K562 (cell line): ENCODE measurements around the gene DCTN5. TPM values are rescaled to one million over a fixed set of nuclear protein-coding genes. Genes with fewer than 3 reads are reported as not detected.

Source experiments
- ETS1 ChIP-seq: conservative IDR thresholded peaks from 2 replicates; pipeline ENCODE4 v1.6.1; 2011; ENCODE audit warnings: low read depth, mild to moderate bottlenecking, low read length; ENCODE audit not compliant: control insufficient read depth
- HNRNPH1 ChIP-seq: fragments of 200-400 bp; formaldehyde crosslinking; optimal IDR thresholded peaks from 2 replicates; pipeline ENCODE3; 2017; ENCODE audit warnings: low read depth, mild to moderate bottlenecking, low read length, moderate library complexity
- POLR2G ChIP-seq: fragments of 200-400 bp; formaldehyde crosslinking; IDR thresholded peaks from 2 replicates; pipeline ENCODE4 v1.6.1; 2017; ENCODE audit warnings: low read depth, mild to moderate bottlenecking, antibody characterized with exemption, low read length, moderate library complexity
- TCF7L2 ChIP-seq: fragments of 150-350 bp; IDR thresholded peaks from 2 replicates; pipeline ENCODE4 v1.6.1; 2016; ENCODE audit warnings: low read depth, mild to moderate bottlenecking, low read length, moderate library complexity
- TEAD2 ChIP-seq: fragments of 450-650 bp; IDR thresholded peaks from 2 replicates; pipeline ENCODE4 v1.6.1; 2016; ENCODE audit warnings: missing genetic modification characterization, control low read depth, missing compliant biosample characterization
- polyA plus RNA-seq, 8 experiments: library from polyadenylated mRNA; depleted of rRNA in 4 of 8; stranded (reverse) in 5 of 8; unstranded in 3 of 8; fragments of >200 nt; fragmentation: Nextera tagmentation in 2 of 8; fragmentation: Illumina TruSeq in 1 of 8; extraction: Ambion mirVana in 2 of 8; extraction: Trizol in 1 of 8; gene quantifications; 2 replicates each; pipeline versions ENCODE4 v1.2.1 to v1.2.3, GENCODE V29; 2011 to 2014; ENCODE audit warnings: inconsistent platforms in 1 of 8, missing spikeins in 1 of 8
- total RNA-seq, 7 experiments: library from RNA; depleted of rRNA in 6 of 7; stranded (reverse); fragments of >200 nt in 6 of 7; fragmentation: Illumina TruSeq in 2 of 7; extraction: Trizol in 2 of 7; gene quantifications; 2 replicates each; pipeline versions ENCODE4 v1.2.1 to v1.2.3, GENCODE V29; 2011 to 2021; ENCODE audit warnings: low replicate concordance in 1 of 7
- TF ChIP-seq, protein P1 (sequence below), 3 experiments: fragments of 200-800 bp in 1 of 3; fragments of 250-450 bp in 1 of 3; fragments of 450-650 bp in 1 of 3; sonication (Bioruptor Pico) in 1 of 3; sonication (Bioruptor generic) in 1 of 3; formaldehyde crosslinking in 1 of 3; IDR thresholded peaks; 2 replicates each; pipeline versions ENCODE4 v1.6.1 to v1.8.0; 2016 to 2022; ENCODE audit warnings: mild to moderate bottlenecking in 2 of 3, missing genetic modification characterization in 2 of 3, missing compliant biosample characterization in 1 of 3, moderate library complexity in 1 of 3

The DCTN5 gene
- total and polyA plus RNA-seq, 9 of the 15 experiments (the other 6 are each of a cell fraction or from before 2014, with no cell fraction given), result 35.8 to 149 (median 75.9) TPM

GRCh38 chr16:23689442-23690187 lies 48.3 kb downstream of the DCTN5 start (continued):
- TF ChIP-seq, protein P1, sequence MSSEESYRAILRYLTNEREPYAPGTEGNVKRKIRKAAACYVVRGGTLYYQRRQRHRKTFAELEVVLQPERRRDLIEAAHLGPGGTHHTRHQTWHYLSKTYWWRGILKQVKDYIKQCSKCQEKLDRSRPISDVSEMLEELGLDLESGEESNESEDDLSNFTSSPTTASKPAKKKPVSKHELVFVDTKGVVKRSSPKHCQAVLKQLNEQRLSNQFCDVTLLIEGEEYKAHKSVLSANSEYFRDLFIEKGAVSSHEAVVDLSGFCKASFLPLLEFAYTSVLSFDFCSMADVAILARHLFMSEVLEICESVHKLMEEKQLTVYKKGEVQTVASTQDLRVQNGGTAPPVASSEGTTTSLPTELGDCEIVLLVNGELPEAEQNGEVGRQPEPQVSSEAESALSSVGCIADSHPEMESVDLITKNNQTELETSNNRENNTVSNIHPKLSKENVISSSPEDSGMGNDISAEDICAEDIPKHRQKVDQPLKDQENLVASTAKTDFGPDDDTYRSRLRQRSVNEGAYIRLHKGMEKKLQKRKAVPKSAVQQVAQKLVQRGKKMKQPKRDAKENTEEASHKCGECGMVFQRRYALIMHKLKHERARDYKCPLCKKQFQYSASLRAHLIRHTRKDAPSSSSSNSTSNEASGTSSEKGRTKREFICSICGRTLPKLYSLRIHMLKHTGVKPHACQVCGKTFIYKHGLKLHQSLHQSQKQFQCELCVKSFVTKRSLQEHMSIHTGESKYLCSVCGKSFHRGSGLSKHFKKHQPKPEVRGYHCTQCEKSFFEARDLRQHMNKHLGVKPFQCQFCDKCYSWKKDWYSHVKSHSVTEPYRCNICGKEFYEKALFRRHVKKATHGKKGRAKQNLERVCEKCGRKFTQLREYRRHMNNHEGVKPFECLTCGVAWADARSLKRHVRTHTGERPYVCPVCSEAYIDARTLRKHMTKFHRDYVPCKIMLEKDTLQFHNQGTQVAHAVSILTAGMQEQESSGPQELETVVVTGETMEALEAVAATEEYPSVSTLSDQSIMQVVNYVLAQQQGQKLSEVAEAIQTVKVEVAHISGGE (CRISPR knock-in tag; IDR thresholded peaks at IDR 0.05), result no peak
- TF ChIP-seq ETS1 (no peak), TEAD2 (tag) (no peak), HNRNPH1 (no peak), POLR2G (peak; percentile 52), TCF7L2 (no peak)
- TF ChIP-seq, all 486 proteins: peak for 5
